HepG2 (cell line): Measurements from ENCODE around the gene PMM2. TPM values are rescaled to one million over a fixed set of nuclear protein-coding genes. Genes with fewer than 3 reads are reported as not detected.

ENCODE experiments used
- FOXM1 ChIP-seq: sonication (generic); formaldehyde crosslinking; IDR thresholded peaks from 2 replicates; pipeline ENCODE4 v1.5.0; 2020; ENCODE audit warnings: missing genetic modification reagents
- HMG20B ChIP-seq: conservative IDR thresholded peaks from 2 replicates; pipeline ENCODE4 v1.6.1; 2016; ENCODE audit warnings: missing genetic modification reagents, missing compliant biosample characterization
- HNRNPH1 ChIP-seq: fragments of 200-400 bp; formaldehyde crosslinking; optimal IDR thresholded peaks from 2 replicates; pipeline ENCODE3; 2017; ENCODE audit warnings: mild to moderate bottlenecking, low read depth, low read length
- IRX3 ChIP-seq: sonication (generic); formaldehyde crosslinking; IDR thresholded peaks from 2 replicates; pipeline ENCODE4 v1.8.1; 2023; ENCODE audit warnings: mild to moderate bottlenecking, low read depth, missing genetic modification reagents, borderline replicate concordance
- KDM6A ChIP-seq: IDR thresholded peaks from 2 replicates; pipeline ENCODE4 v1.6.1; 2016; ENCODE audit warnings: low read depth
- KMT2A ChIP-seq: sonication (generic); formaldehyde crosslinking; IDR thresholded peaks from 2 replicates; pipeline ENCODE4 v1.4.0; 2020; ENCODE audit warnings: missing genetic modification reagents
- RFX1 ChIP-seq: fragments of 450-650 bp; IDR thresholded peaks from 2 replicates; pipeline ENCODE4 v1.6.1; 2017
- STAT5B ChIP-seq: sonication (generic); formaldehyde crosslinking; IDR thresholded peaks from 2 replicates; pipeline ENCODE4 v1.4.0; 2020; ENCODE audit warnings: missing genetic modification reagents
- YEATS4 ChIP-seq: sonication (generic); formaldehyde crosslinking; IDR thresholded peaks from 2 replicates; pipeline ENCODE4 v1.4.0; 2020; ENCODE audit warnings: missing genetic modification reagents, borderline replicate concordance
- ZNF142 ChIP-seq: sonication (generic); formaldehyde crosslinking; IDR thresholded peaks from 2 replicates; pipeline ENCODE4 v1.4.0; 2020; ENCODE audit warnings: missing genetic modification reagents
- ZNF496 ChIP-seq: sonication (generic); formaldehyde crosslinking; IDR thresholded peaks from 2 replicates; pipeline ENCODE4 v1.8.1; 2023; ENCODE audit warnings: mild to moderate bottlenecking, moderate library complexity, missing genetic modification reagents; ENCODE audit not compliant: insufficient replicate concordance
- ZNF672 ChIP-seq: sonication (generic); formaldehyde crosslinking; IDR thresholded peaks from 2 replicates; pipeline ENCODE4 v1.8.1; 2022; ENCODE audit warnings: missing genetic modification reagents
- polyA plus RNA-seq, 8 experiments: library from polyadenylated mRNA; depleted of rRNA in 3 of 8; stranded (reverse) in 7 of 8; unstranded in 1 of 8; fragments of >200 nt; fragmentation: Illumina TruSeq in 4 of 8; extraction: Trizol in 4 of 8; gene quantifications; 2 replicates each; pipeline versions ENCODE4 v1.2.1 to v1.2.3, GENCODE V29; 2011 to 2016; ENCODE audit warnings: low read depth in 4 of 8, missing spikeins in 1 of 8, mixed read lengths in 1 of 8; ENCODE audit not compliant: insufficient read depth in 1 of 8
- total RNA-seq, 5 experiments: library from RNA; depleted of rRNA; stranded (reverse); fragments of >200 nt; fragmentation: Illumina TruSeq; extraction: Trizol; gene quantifications; 2 replicates each; pipeline ENCODE4 v1.2.3, GENCODE V29; 2016; ENCODE audit warnings: low read depth in 1 of 5
- TF ChIP-seq, protein P1 (sequence below): sonication (generic); formaldehyde crosslinking; IDR thresholded peaks from 2 replicates; pipeline ENCODE4 v1.4.0; 2020; ENCODE audit warnings: mild to moderate bottlenecking, missing genetic modification reagents
- TF ChIP-seq, protein P2 (sequence below): sonication (generic); formaldehyde crosslinking; IDR thresholded peaks from 2 replicates; pipeline ENCODE4 v1.4.0; 2020; ENCODE audit warnings: mild to moderate bottlenecking, missing genetic modification reagents, borderline replicate concordance

PMM2 gene
- total and polyA plus RNA-seq, 2 of the 13 experiments (the other 11 are each of a cell fraction or from before 2014, with no cell fraction given) = 52.2 to 93.7 TPM

DNA sequence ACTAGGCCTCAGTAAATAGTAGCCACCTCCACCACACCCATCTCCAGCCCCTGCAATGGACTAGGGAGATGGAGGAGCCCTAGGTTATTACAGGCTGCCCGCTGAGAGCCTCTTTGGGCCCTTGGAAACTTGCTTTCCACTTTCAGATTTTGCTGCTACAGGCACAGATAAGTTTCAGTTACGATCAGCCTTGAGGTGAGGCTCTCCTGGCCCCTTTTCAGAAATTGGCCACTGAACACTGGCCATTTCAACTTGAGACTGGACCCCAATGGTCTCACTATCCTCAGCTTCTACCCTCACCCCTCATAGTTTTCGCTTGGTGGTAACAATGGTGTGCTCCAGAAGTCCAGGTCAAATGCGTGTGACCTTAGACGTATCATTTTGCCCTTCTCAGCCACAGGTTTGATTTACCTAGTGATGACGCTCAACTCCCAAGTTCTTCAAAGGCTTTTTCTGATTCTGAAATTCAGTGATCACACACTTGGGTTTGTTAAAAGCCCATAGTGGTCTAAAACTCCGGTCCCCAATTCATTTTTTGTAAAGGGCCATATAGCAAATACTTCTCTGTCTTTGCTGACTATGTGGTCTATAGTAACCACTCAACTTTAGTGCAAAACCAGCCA is 1.0 kb downstream of the PMM2 start (continued):
- TF ChIP-seq, protein P1, sequence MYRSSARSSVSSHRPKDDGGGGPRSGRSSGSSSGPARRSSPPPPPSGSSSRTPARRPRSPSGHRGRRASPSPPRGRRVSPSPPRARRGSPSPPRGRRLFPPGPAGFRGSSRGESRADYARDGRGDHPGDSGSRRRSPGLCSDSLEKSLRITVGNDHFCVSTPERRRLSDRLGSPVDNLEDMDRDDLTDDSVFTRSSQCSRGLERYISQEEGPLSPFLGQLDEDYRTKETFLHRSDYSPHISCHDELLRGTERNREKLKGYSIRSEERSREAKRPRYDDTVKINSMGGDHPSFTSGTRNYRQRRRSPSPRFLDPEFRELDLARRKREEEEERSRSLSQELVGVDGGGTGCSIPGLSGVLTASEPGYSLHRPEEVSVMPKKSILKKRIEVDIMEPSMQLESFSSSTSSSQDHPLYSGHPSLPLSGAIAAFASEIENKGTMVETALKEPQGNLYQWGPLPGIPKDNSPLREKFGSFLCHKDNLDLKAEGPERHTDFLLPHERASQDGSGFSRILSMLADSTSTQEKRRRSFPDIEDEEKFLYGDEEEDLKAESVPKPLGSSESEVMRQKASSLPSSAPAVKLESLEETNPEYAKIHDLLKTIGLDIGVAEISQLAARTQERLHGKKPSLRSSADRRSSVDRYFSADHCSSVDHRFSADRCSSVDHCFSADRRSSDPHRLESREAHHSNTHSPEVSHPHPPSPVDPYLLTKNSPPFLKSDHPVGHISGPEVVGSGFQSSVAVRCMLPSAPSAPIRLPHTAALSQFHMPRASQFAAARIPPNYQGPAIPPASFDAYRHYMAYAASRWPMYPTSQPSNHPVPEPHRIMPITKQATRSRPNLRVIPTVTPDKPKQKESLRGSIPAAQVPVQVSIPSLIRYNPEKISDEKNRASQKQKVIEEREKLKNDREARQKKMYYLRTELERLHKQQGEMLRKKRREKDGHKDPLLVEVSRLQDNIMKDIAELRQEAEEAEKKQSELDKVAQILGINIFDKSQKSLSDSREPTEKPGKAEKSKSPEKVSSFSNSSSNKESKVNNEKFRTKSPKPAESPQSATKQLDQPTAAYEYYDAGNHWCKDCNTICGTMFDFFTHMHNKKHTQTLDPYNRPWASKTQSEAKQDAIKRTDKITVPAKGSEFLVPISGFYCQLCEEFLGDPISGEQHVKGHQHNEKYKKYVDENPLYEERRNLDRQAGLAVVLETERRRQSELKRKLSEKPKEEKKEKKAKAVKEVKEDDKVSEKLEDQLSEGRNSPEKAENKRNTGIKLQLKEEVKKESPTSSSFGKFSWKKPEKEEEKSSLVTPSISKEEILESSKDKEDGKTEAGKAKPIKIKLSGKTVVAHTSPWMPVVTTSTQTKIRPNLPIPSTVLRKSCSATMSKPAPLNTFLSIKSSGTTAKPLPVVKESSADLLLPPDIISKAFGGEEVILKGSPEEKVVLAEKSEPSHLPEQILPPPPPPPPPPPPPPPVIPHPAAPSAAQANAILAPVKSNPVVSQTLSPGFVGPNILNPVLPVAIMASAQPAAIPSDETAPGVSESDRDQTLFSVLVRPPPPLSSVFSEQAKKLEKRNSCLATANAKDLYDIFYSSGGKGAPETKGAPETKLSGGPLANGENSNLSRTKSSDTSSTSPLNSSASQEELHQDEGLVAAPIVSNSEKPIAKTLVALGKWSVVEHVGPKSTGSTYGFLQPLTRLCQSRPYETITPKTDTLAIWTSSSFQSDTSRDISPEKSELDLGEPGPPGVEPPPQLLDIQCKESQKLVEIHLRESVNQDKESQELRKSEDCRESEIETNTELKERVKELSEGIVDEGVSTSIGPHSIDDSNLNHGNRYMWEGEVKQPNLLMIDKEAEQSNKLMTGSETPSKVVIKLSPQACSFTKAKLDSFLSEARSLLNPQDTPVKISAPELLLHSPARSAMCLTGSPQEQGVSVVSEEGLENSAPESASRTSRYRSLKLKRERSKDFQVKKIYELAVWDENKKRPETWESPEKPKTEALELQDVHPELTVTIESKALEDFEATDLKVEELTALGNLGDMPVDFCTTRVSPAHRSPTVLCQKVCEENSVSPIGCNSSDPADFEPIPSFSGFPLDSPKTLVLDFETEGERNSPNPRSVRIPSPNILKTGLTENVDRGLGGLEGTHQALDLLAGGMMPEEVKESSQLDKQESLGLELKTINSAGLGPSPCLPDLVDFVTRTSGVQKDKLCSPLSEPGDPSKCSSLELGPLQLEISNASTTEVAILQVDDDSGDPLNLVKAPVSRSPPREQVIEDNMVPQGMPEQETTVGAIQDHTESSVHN = no peak; the same call in 1 of the 2 replicates
- TF ChIP-seq RFX1 (no peak), ZNF672 (CRISPR knock-in tag) (no peak), HMG20B (CRISPR knock-in tag) (no peak; the same call in 1 of the 2 replicates), FOXM1 (CRISPR knock-in tag) (no peak), IRX3 (CRISPR knock-in tag) (no peak), STAT5B (CRISPR knock-in tag) (no peak), KDM6A (no peak), ZNF142 (CRISPR knock-in tag) (no peak), KMT2A (CRISPR knock-in tag) (no peak), ZNF496 (CRISPR knock-in tag) (no peak), YEATS4 (CRISPR knock-in tag) (no peak), HNRNPH1 (no peak)
- TF ChIP-seq, protein P2, sequence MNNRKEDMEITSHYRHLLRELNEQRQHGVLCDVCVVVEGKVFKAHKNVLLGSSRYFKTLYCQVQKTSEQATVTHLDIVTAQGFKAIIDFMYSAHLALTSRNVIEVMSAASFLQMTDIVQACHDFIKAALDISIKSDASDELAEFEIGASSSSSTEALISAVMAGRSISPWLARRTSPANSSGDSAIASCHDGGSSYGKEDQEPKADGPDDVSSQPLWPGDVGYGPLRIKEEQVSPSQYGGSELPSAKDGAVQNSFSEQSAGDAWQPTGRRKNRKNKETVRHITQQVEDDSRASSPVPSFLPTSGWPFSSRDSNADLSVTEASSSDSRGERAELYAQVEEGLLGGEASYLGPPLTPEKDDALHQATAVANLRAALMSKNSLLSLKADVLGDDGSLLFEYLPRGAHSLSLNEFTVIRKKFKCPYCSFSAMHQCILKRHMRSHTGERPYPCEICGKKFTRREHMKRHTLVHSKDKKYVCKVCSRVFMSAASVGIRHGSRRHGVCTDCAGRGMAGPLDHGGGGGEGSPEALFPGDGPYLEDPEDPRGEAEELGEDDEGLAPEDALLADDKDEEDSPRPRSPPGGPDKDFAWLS (CRISPR knock-in tag) = no peak
